Uterus (tissue), 4 donors: Measurements from ENCODE around the gene TMBIM4. TPM values are rescaled to one million over a fixed set of nuclear protein-coding genes. Genes with fewer than 3 reads are reported as not detected.

Source experiments
- DNase-seq, 2 donors: peaks; one replicate each; pipeline ENCODE4 v3.0.0-alpha.2; 2019 to 2020
- H3K27ac ChIP-seq, 2 donors: fragments of 200-600 bp; sonication (generic); 1 replicate in 1 of 2; 2 replicates in 1 of 2; pipeline ENCODE4 v1.5.1; 2016 to 2018
- H3K27me3 ChIP-seq, 2 donors: fragments of 200-600 bp; sonication (generic); one replicate each; pipeline ENCODE4 v1.5.1; 2018 to 2019; ENCODE audit warnings: control low read depth in 1 of 2
- H3K36me3 ChIP-seq, 2 donors: fragments of 200-600 bp; sonication (generic); one replicate each; pipeline ENCODE4 v1.5.1; 2019; ENCODE audit warnings: control low read depth in 1 of 2
- H3K4me1 ChIP-seq, 2 donors: fragments of 200-600 bp; sonication (generic); one replicate each; pipeline ENCODE4 v1.5.1; 2018 to 2019; ENCODE audit warnings: control low read depth in 1 of 2
- H3K4me3 ChIP-seq, 2 donors: fragments of 200-600 bp; sonication (generic); 1 replicate in 1 of 2; 2 replicates in 1 of 2; pipeline ENCODE4 v1.5.1; 2018 to 2019; ENCODE audit warnings: mild to moderate bottlenecking in 1 of 2
- H3K9me3 ChIP-seq, 2 donors: fragments of 200-600 bp; sonication (generic); one replicate each; pipeline ENCODE4 v1.5.1; 2019; ENCODE audit warnings: control low read depth in 1 of 2
- CTCF ChIP-seq, 4 experiments: fragments of 200-600 bp in 2 of 4; fragments of 450-650 bp in 2 of 4; sonication (generic) in 2 of 4; IDR thresholded peaks; one replicate each; pipeline ENCODE4 v1.5.1; 2016 to 2019; ENCODE audit warnings: antibody characterized with exemption in 4 of 4, mild to moderate bottlenecking in 2 of 4, moderate library complexity in 1 of 4
- POLR2A ChIP-seq, 2 donors: fragments of 450-650 bp; IDR thresholded peaks; one replicate each; pipeline ENCODE4 v1.6.1; 2016; ENCODE audit warnings: antibody characterized with exemption in 2 of 2, mild to moderate bottlenecking in 1 of 2, moderate library complexity in 1 of 2
- intact Hi-C: fragments of 100-400 bp; cut with DNase I; formaldehyde crosslinking; loops from one replicate; pipeline ENCODE4 v1.15.1; 2023; ENCODE audit warnings: low total_unique reads
- total RNA-seq, 4 donors: library from RNA; depleted of rRNA in 3 of 4; stranded (reverse); fragments of >200 nt in 3 of 4; gene quantifications; one replicate each; pipeline versions ENCODE4 v1.1.0 to v1.2.4, GENCODE V29; 2014 to 2023
- donor health status: DM: yes; HTN: yes; CAD: no.

TMBIM4 gene
- total RNA-seq, 4 donors from 2014 or later, result 102 to 187 (median 146) TPM

GRCh38 chr12:66090157-66090556, 79.6 kb downstream of the TMBIM4 start:
- no peak overlapping the region for H3K4me3 ChIP-seq
- H3K9me3 ChIP-seq, result no peaks in the 10 kb centered on the region
- TF ChIP-seq POLR2A (IDR thresholded peaks at IDR 0.05) (no peak), CTCF (IDR thresholded peaks at IDR 0.05) (no peak)
- H3K36me3 ChIP-seq, result no peaks in the 10 kb centered on the region
- intact Hi-C loops, result no loop called here
- H3K4me1 ChIP-seq, result no peaks in the 10 kb centered on the region
- no peak for DNase-seq
- no peaks in the 10 kb centered on the region for H3K27me3 ChIP-seq
- H3K27ac ChIP-seq, result no peak overlapping the region

- Histone ChIP-seq H3K27me3 (no peaks in the 10 kb centered on the region), H3K4me1 (no peaks in the 10 kb centered on the region), H3K9me3 (no peaks in the 10 kb centered on the region), H3K27ac (no peak overlapping the region), H3K36me3 (no peaks in the 10 kb centered on the region), H3K4me3 (no peak overlapping the region)
- intact Hi-C loops, result no loop called here
- TF ChIP-seq CTCF (IDR thresholded peaks at IDR 0.05) (peak; percentile 58 to 69 (median 66)), POLR2A (IDR thresholded peaks at IDR 0.05) (no peak)
- DNase-seq, result peak; percentile 56 to 61
Observed at GRCh38 chr12:66087365-66087943, 82.3 kb downstream of the TMBIM4 start.

GRCh38 chr12:66085998-66086397, 83.8 kb downstream of the TMBIM4 start:
- Histone ChIP-seq H3K4me1 (no peaks in the 10 kb centered on the region), H3K9me3 (no peaks in the 10 kb centered on the region), H3K27ac (no peak overlapping the region), H3K4me3 (no peak overlapping the region), H3K36me3 (no peaks in the 10 kb centered on the region), H3K27me3 (no peaks in the 10 kb centered on the region)
- no peak for DNase-seq
- TF ChIP-seq POLR2A (IDR thresholded peaks at IDR 0.05) (no peak), CTCF (IDR thresholded peaks at IDR 0.05) (no peak)
- intact Hi-C loops, result no loop called here

Other genes with a start within 250 kb of the TMBIM4 start
- 10 to 100 TPM in 1 of 4 donors, 1 to 10 TPM in 3; 3.5 to 17.1 (median 7.2) TPM for gene LLPH, start 39.2 kb downstream of the TMBIM4 start, total RNA-seq
- gene IRAK3, start 19.2 kb upstream of the TMBIM4 start, total RNA-seq, result 10 to 100 TPM; 18.7 to 39.7 (median 24.2) TPM
- gene HELB, start 132.5 kb upstream of the TMBIM4 start, total RNA-seq, result 10 to 100 TPM in 1 of 4 donors, 1 to 10 TPM in 2, under 1 TPM in 1; 0.77 to 12.4 (median 6.1) TPM